ENCODE measurements around the gene RHOA.
A peak's percentile ranks its signal among the peaks of the same experiment; 100 is the strongest.

RHOA gene

GRCh38 chr3:49343163-49343562, 68.6 kb downstream of the RHOA start:
- H3K36me3 ChIP-seq = no peaks in the 10 kb centered on the region
- no peaks in the 10 kb centered on the region for H3K4me1 ChIP-seq
- H3K9me3 ChIP-seq = no peaks in the 10 kb centered on the region
- no peak for TF ChIP-seq CTCF (IDR thresholded peaks at IDR 0.05; ENCODE audit: low read depth, low read length)
- no peak for DNase-seq
- H3K27me3 ChIP-seq = no peaks in the 10 kb centered on the region
- no peak overlapping the region for H3K4me3 ChIP-seq (ENCODE audit: low read depth, low read length)

- H3K4me3 ChIP-seq (ENCODE audit: low read depth, low read length) = no peak overlapping the region
- H3K9me3 ChIP-seq = no peaks in the 10 kb centered on the region
- H3K36me3 ChIP-seq = no peaks in the 10 kb centered on the region
- H3K27me3 ChIP-seq = no peaks in the 10 kb centered on the region
- H3K4me1 ChIP-seq = no peaks in the 10 kb centered on the region
- no peak for TF ChIP-seq CTCF (IDR thresholded peaks at IDR 0.05; ENCODE audit: low read depth, low read length)
- no peak for DNase-seq
These were observed 69.8 kb downstream of the RHOA start for GRCh38 chr3:49341996-49342395.

- no peaks in the 10 kb centered on the region for H3K27me3 ChIP-seq
- H3K4me1 ChIP-seq = no peaks in the 10 kb centered on the region
- no peaks in the 10 kb centered on the region for H3K36me3 ChIP-seq
- H3K9me3 ChIP-seq = no peaks in the 10 kb centered on the region
- peak; percentile 50 for TF ChIP-seq CTCF (IDR thresholded peaks at IDR 0.05; ENCODE audit: low read depth, low read length)
- DNase-seq = peak; percentile 86
- peak within 1 kb of the TSS; percentile 71 for H3K4me3 ChIP-seq (ENCODE audit: low read depth, low read length)
These were observed 71.6 kb downstream of the RHOA start, which contains the start of gene USP4 for GRCh38 chr3:49339941-49340800. USP4 (minus strand) TSS chr3:49340053; CDS start chr3:49340024, 29 bp downstream.

GRCh38 chr3:49339581-49339940, 72.2 kb downstream of the RHOA start:
- H3K4me1 ChIP-seq = no peaks in the 10 kb centered on the region
- no peak for TF ChIP-seq CTCF (IDR thresholded peaks at IDR 0.05; ENCODE audit: low read depth, low read length)
- H3K27me3 ChIP-seq = no peaks in the 10 kb centered on the region
- peak overlapping the region; percentile 71 for H3K4me3 ChIP-seq (ENCODE audit: low read depth, low read length)
- H3K36me3 ChIP-seq = no peaks in the 10 kb centered on the region; the same call in 1 of the 2 replicates
- DNase-seq = peak; percentile 24
- H3K9me3 ChIP-seq = no peaks in the 10 kb centered on the region

- Histone ChIP-seq H3K9me3 (no peaks in the 10 kb centered on the region), H3K27me3 (no peaks in the 10 kb centered on the region), H3K4me3 (ENCODE audit: low read depth, low read length) (no peak overlapping the region), H3K4me1 (no peaks in the 10 kb centered on the region), H3K36me3 (no peaks in the 10 kb centered on the region; the same call in 1 of the 2 replicates)
- no peak for TF ChIP-seq CTCF (IDR thresholded peaks at IDR 0.05; ENCODE audit: low read depth, low read length)
- no peak for DNase-seq
These were observed 77.7 kb downstream of the RHOA start for GRCh38 chr3:49333916-49334633.

- no peak overlapping the region for H3K4me3 ChIP-seq (ENCODE audit: low read depth, low read length)
- H3K9me3 ChIP-seq = no peaks in the 10 kb centered on the region
- no peaks in the 10 kb centered on the region for H3K27me3 ChIP-seq
- H3K36me3 ChIP-seq = no peaks in the 10 kb centered on the region; the same call in 1 of the 2 replicates
- no peak for DNase-seq
- no peaks in the 10 kb centered on the region for H3K4me1 ChIP-seq
- TF ChIP-seq CTCF (IDR thresholded peaks at IDR 0.05; ENCODE audit: low read depth, low read length) = no peak
These were observed 78.7 kb downstream of the RHOA start for GRCh38 chr3:49333091-49333490.

Measured in BE2C (cell line).